B cell (primary cell): ENCODE measurements around the gene CCDC57. TPM values are rescaled to one million over a fixed set of nuclear protein-coding genes. Genes with fewer than 3 reads are reported as not detected.

Source experiments
- ATAC-seq: fragments of 200-7000 bp; cut with Tn5 transposase; one replicate; pipeline ENCODE4 v1.10.0; 2021; ENCODE audit warnings: low read depth, mild to moderate bottlenecking, moderate number of reproducible peaks, moderate library complexity
- CTCF ChIA-PET: fragments of 350-600 bp; sonication (Branson Sonifier 250); formaldehyde crosslinking; loops from one replicate; lab custom pipeline; 2021; ENCODE audit warnings: antibody characterized with exemption, inconsistent platforms; lab: Charles Lee
- POLR2A ChIA-PET: fragments of 350-600 bp; sonication (Branson Sonifier 250); formaldehyde crosslinking; loops from one replicate; lab custom pipeline; 2021; ENCODE audit warnings: antibody characterized with exemption; lab: Charles Lee
- DNase-seq: peaks from one replicate; pipeline ENCODE4 v3.0.0; 2013
- H2AFZ ChIP-seq: 2 replicates; pipeline ENCODE4 v1.6.1; 2012; ENCODE audit warnings: mild to moderate bottlenecking, low read depth, low read length; ENCODE audit not compliant: insufficient read depth, poor library complexity, severe bottlenecking
- H3K27ac ChIP-seq, 2 donors: 1 replicate in 1 of 2; 2 replicates in 1 of 2; pipeline ENCODE4 v1.5.1; 2012 to 2013; ENCODE audit warnings: low read length in 2 of 2, mild to moderate bottlenecking in 2 of 2, moderate library complexity in 1 of 2
- H3K27me3 ChIP-seq, 4 experiments: fragments of 200-600 bp in 1 of 4; sonication (generic) in 1 of 4; replicated peaks in 1 of 4; 1 replicate in 2 of 4; 2 replicates in 2 of 4; pipeline versions ENCODE4 v1.6.1 to v1.7.0; 2013 to 2016; ENCODE audit warnings: low read length in 3 of 4, mild to moderate bottlenecking in 2 of 4, mixed read lengths in 1 of 4, moderate library complexity in 1 of 4; ENCODE audit not compliant: insufficient read depth in 4 of 4, control insufficient read depth in 3 of 4; ENCODE audit errors: control extremely low read depth in 1 of 4
- H3K36me3 ChIP-seq, 2 experiments: replicated peaks in 1 of 2; 1 replicate in 1 of 2; 2 replicates in 1 of 2; pipeline versions ENCODE4 v1.6.1 to v1.7.1; 2013; ENCODE audit warnings: low read length in 1 of 2; ENCODE audit not compliant: insufficient read depth in 2 of 2, control insufficient read depth in 1 of 2; ENCODE audit errors: control extremely low read depth in 1 of 2, extremely low read depth in 1 of 2
- H3K4me1 ChIP-seq, 2 donors: fragments of 200-600 bp in 1 of 2; sonication (generic) in 1 of 2; 1 replicate in 1 of 2; 2 replicates in 1 of 2; pipeline versions ENCODE4 v1.5.1 to v1.6.1; 2013 to 2017; ENCODE audit warnings: low read length in 2 of 2; ENCODE audit not compliant: control insufficient read depth in 2 of 2, insufficient read depth in 2 of 2
- H3K4me2 ChIP-seq: replicated peaks from 2 replicates; pipeline ENCODE3; 2012; ENCODE audit warnings: mild to moderate bottlenecking, low read depth, low read length; ENCODE audit not compliant: poor library complexity, severe bottlenecking
- H3K4me3 ChIP-seq, 5 experiments: fragments of 200-600 bp in 1 of 5; sonication (generic) in 1 of 5; 1 replicate in 3 of 5; 2 replicates in 2 of 5; pipeline versions ENCODE4 v1.5.1 to v1.7.0; 2011 to 2016; ENCODE audit warnings: low read length in 4 of 5, mild to moderate bottlenecking in 4 of 5, low read depth in 2 of 5, control low read depth in 1 of 5, moderate library complexity in 1 of 5; ENCODE audit not compliant: insufficient read depth in 1 of 5; ENCODE audit errors: control extremely low read depth in 1 of 5, extremely low read depth in 1 of 5
- H3K79me2 ChIP-seq: fragments of 200-600 bp; sonication (generic); one replicate; pipeline ENCODE4 v1.6.0; 2016; ENCODE audit warnings: low read length; ENCODE audit not compliant: control insufficient read depth, insufficient read depth
- H3K9ac ChIP-seq: fragments of 200-600 bp; sonication (generic); 2 replicates; pipeline ENCODE4 v1.6.1; 2017; ENCODE audit warnings: mild to moderate bottlenecking, low read length, moderate library complexity
- H3K9me3 ChIP-seq, 3 donors: one replicate each; pipeline versions ENCODE4 v1.6.1 to v1.7.1; 2013; ENCODE audit warnings: low read length in 2 of 3; ENCODE audit not compliant: control insufficient read depth in 2 of 3, insufficient read depth in 1 of 3; ENCODE audit errors: control extremely low read depth in 1 of 3
- H4K20me1 ChIP-seq: 2 replicates; pipeline ENCODE4 v1.6.0; 2012; ENCODE audit warnings: mild to moderate bottlenecking, low read length; ENCODE audit not compliant: insufficient read depth, control insufficient read depth, poor library complexity, severe bottlenecking
- H3K27ac Mint-ChIP-seq: one replicate; pipeline ENCODE4 v1.8.0; 2021; ENCODE audit warnings: mixed read lengths
- H3K27me3 Mint-ChIP-seq: one replicate; pipeline ENCODE4 v1.8.0; 2021; ENCODE audit warnings: mixed read lengths
- H3K4me1 Mint-ChIP-seq: one replicate; pipeline ENCODE4 v1.8.0; 2021; ENCODE audit warnings: mixed read lengths
- H3K4me3 Mint-ChIP-seq: one replicate; pipeline ENCODE4 v1.8.0; 2021; ENCODE audit warnings: mixed read lengths
- H3K9me3 Mint-ChIP-seq: one replicate; pipeline ENCODE4 v1.8.0; 2022; ENCODE audit warnings: mixed read lengths; ENCODE audit not compliant: insufficient read depth
- EZH2 ChIP-seq: IDR thresholded peaks from 2 replicates; pipeline ENCODE4 v1.6.1; 2012; ENCODE audit warnings: borderline replicate concordance, low read depth, mild to moderate bottlenecking, moderate library complexity, low read length; ENCODE audit not compliant: insufficient read depth, poor library complexity, severe bottlenecking
- WGBS: methylation state at CpG from one replicate; pipeline ENCODE4 v1.1.5; 2013; ENCODE audit warnings: missing lambda C conversion rate; ENCODE audit not compliant: insufficient coverage; 5-methylcytosine and 5-hydroxymethylcytosine counted together
- intact Hi-C: fragments of 100-400 bp; cut with micrococcal nuclease; formaldehyde crosslinking; loops from one replicate; pipeline ENCODE4 v1.10.0; 2022
- polyA plus RNA-seq: library from polyadenylated mRNA; depleted of rRNA; stranded (reverse); fragments of >200 nt; gene quantifications from 2 replicates; pipeline ENCODE4 v1.2.3, GENCODE V29; 2012
- total RNA-seq, 2 donors: library from RNA; stranded (reverse); fragments of 120-200 nt in 1 of 2; gene quantifications; 1 replicate in 1 of 2; 2 replicates in 1 of 2; pipeline versions ENCODE4 v1.2.3 to v1.2.4, GENCODE V29; 2013 to 2022
- TF ChIP-seq, protein P1 (sequence below): fragments of 200-600 bp; IDR thresholded peaks from one replicate; pipeline ENCODE4 v1.8.0; 2022; ENCODE audit warnings: antibody characterized with exemption, mild to moderate bottlenecking

CCDC57 gene
- total and polyA plus RNA-seq, 2 donors (not counting 1 experiment from before 2014, with no cell fraction given): 49.7 to 67.2 TPM

DNA sequence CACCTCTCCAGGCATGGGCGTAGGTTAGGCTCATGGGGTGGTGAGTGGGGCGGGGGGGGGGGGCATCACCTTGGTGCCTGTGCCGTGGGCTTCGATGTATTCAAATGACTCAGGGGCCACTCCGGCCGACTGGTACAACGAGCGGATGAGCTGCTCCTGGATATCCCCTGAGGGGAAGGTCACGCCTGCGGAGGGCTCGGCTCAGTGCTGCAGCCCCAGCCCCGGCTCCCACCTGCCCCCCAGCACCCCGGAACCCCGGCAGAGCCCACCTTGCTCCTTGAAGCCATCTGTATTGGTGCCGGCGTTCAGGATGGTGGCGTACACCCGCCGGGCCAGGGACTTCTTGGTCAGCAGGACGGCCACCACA is 120.0 kb downstream of the CCDC57 start:
- no peak overlapping the region for H3K4me2 ChIP-seq
- no peak for ATAC-seq
- peaks cover 35% of the 10 kb centered on the region for H3K79me2 ChIP-seq
- Mint-ChIP-seq H3K27me3 (no peaks in the 10 kb centered on the region), H3K4me3 (no peak overlapping the region), H3K9me3 (no peaks in the 10 kb centered on the region), H3K4me1 (peaks cover 2% of the 10 kb centered on the region), H3K27ac (no peak overlapping the region)
- peaks cover 15% of the 10 kb centered on the region for H4K20me1 ChIP-seq
- no peak overlapping the region for H3K4me3 ChIP-seq
- H3K27me3 ChIP-seq: no peaks in the 10 kb centered on the region
- TF ChIP-seq, protein P1, sequence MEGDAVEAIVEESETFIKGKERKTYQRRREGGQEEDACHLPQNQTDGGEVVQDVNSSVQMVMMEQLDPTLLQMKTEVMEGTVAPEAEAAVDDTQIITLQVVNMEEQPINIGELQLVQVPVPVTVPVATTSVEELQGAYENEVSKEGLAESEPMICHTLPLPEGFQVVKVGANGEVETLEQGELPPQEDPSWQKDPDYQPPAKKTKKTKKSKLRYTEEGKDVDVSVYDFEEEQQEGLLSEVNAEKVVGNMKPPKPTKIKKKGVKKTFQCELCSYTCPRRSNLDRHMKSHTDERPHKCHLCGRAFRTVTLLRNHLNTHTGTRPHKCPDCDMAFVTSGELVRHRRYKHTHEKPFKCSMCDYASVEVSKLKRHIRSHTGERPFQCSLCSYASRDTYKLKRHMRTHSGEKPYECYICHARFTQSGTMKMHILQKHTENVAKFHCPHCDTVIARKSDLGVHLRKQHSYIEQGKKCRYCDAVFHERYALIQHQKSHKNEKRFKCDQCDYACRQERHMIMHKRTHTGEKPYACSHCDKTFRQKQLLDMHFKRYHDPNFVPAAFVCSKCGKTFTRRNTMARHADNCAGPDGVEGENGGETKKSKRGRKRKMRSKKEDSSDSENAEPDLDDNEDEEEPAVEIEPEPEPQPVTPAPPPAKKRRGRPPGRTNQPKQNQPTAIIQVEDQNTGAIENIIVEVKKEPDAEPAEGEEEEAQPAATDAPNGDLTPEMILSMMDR: no peak
- TF ChIP-seq EZH2: no peak
- DNase-seq: no peak
- 98% methylated on average over 15 of the region's 20 CpGs for WGBS
- H3K36me3 ChIP-seq: peaks cover 0 to 62% of the 10 kb centered on the region in 2 experiments
- H2AFZ ChIP-seq: no peak overlapping the region
- CTCF ChIA-PET: no interaction called here
- H3K9ac ChIP-seq: no peak overlapping the region
- POLR2A ChIA-PET: no interaction called here
- intact Hi-C loops: loop anchor here (10.0 kb wide), 1 partner anchor 122 kb away; the partner anchor contains the start of gene CCDC57
- H3K27ac ChIP-seq: no peak overlapping the region
- H3K9me3 ChIP-seq: no peaks in the 10 kb centered on the region
- peaks cover 9 to 10% of the 10 kb centered on the region in 2 donors for H3K4me1 ChIP-seq

DNA sequence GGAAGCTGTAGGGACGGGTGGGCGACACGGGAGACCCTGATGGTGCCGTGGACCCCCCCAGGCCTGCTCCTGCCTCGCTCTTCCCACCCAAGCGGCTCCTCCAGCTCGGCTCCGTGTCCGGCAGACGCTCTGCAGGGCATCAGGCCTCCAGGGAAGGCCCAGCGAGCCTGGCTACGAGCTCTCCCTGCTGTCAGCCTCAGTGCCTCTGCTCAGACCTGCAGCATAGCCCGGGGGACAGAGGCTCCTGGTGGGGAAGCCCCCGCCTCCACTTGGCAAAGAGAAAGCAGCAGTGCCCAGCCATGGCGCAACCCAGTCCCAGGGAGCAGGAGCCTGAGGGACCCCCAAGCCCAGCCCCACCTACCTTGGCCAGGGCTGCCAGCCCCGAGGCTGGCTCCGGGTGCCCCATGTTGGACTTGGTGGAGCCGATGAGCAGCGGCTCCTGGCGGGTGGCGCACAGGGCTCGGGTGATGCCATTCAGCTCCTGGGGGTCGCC is 120.5 kb downstream of the CCDC57 start:
- no peak overlapping the region for H3K27ac Mint-ChIP-seq
- Histone ChIP-seq H2AFZ (no peak overlapping the region), H3K4me2 (no peak overlapping the region), H3K36me3 (peaks cover 0 to 66% of the 10 kb centered on the region in 2 experiments), H3K79me2 (peaks cover 33% of the 10 kb centered on the region), H3K9me3 (no peaks in the 10 kb centered on the region), H3K4me1 (peaks cover 7 to 9% of the 10 kb centered on the region in 2 donors), H3K27me3 (no peaks in the 10 kb centered on the region), H3K4me3 (no peak overlapping the region), H3K27ac (no peak overlapping the region), H4K20me1 (peaks cover 14% of the 10 kb centered on the region), H3K9ac (no peak overlapping the region)
- WGBS: 99% methylated on average over 23 of the region's 23 CpGs
- no peaks in the 10 kb centered on the region for H3K9me3 Mint-ChIP-seq
- peaks cover 2% of the 10 kb centered on the region for H3K4me1 Mint-ChIP-seq
- TF ChIP-seq, protein P1: no peak
- TF ChIP-seq EZH2: no peak
- DNase-seq (no peak), ATAC-seq (no peak)
- intact Hi-C loops: loop anchor here (10.0 kb wide), 1 partner anchor 123 kb away; the partner anchor contains the start of gene CCDC57
- POLR2A ChIA-PET: no interaction called here
- no peaks in the 10 kb centered on the region for H3K27me3 Mint-ChIP-seq
- no peak overlapping the region for H3K4me3 Mint-ChIP-seq
- CTCF ChIA-PET: no interaction called here
